ENCODE data around the gene NDUFS4.

- TF ChIP-seq GATA2 (IDR thresholded peaks at IDR 0.05; ENCODE audit: low read depth, low read length) (no peak), GATA3 (IDR thresholded peaks at IDR 0.05; ENCODE audit: low read depth, low read length) (no peak)
Measured at GRCh38 chr5:53691014-53691413, 130.6 kb downstream of the NDUFS4 start.
